HG02798 (cell line): ENCODE results near the gene FAM131B.

Experiments used
- ATAC-seq: cut with Tn5 transposase; IDR thresholded peaks from one replicate; pipeline ENCODE4 v1.9.1; 2021; ENCODE audit warnings: mild to moderate bottlenecking; ENCODE audit not compliant: unreplicated experiment, poor library complexity

Gene FAM131B

GRCh38 chr7:143329471-143330170, 32.9 kb downstream of the FAM131B start:
- ATAC-seq, result no peak

- ATAC-seq, result no peak
Measured at GRCh38 chr7:143327903-143328302, 34.6 kb downstream of the FAM131B start.

DNA sequence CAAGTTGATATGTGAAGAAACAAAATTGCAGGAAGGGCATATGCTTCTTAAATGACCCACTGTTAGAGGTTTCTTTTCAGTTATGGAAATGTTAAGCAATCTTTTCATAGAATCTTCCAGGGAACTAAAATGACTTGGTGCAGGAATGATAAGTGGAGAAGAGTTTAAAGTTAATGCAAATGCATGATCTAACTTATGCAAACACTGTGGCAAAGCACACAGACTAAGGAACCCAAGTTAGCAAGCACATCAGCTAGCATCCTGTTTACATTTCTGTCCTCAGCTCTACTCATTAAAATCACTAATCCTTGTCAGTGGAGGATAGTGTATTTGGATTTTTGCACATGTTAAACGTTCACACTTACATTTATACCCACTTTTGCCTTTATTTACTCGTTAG, 37.3 kb downstream of the FAM131B start:
- ATAC-seq, result peak; percentile 60

DNA sequence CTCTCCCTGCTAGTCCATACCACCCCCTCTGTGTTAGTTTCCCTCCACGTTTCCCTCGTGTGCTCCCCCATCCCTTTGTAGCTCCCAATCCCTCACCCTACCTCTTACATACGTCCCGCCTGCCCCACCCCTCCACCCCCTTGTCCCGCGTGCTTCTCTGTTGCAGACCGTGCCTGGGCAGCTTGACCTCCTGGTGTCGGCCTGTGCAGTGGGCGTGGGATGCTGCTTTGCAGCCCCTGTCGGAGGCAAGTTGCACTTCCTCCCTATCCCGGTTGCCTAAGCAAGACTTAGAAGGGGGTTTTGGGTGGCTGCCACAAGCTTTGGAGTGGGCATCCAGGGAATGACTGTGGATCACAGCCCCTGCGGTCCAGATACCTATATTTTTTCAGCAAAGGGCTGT, 38.9 kb downstream of the FAM131B start:
- no peak for ATAC-seq

- no peak for ATAC-seq
Measured at GRCh38 chr7:143322760-143323633, 39.5 kb downstream of the FAM131B start.

DNA sequence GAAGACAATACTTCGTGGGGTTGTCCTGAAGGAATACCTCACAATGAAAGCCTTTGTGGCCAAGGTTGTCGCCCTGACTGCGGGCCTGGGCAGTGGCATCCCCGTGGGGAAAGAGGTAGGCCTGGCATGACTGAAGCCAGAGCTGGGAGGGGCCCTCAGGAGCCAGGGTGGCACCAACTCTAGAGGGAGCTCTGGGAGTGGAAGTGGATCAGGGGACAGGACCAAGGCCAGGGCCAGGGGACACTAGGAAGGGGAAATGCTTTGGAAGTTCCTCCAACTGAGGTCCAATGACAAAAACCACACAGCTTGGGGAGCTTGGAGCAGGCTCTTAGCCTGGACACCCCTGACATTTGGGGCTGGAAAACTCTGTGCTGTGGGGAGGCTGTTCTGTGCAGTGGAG, 40.8 kb downstream of the FAM131B start:
- no peak for ATAC-seq

- ATAC-seq, result no peak
Measured at GRCh38 chr7:143321242-143321641, 41.3 kb downstream of the FAM131B start.

DNA sequence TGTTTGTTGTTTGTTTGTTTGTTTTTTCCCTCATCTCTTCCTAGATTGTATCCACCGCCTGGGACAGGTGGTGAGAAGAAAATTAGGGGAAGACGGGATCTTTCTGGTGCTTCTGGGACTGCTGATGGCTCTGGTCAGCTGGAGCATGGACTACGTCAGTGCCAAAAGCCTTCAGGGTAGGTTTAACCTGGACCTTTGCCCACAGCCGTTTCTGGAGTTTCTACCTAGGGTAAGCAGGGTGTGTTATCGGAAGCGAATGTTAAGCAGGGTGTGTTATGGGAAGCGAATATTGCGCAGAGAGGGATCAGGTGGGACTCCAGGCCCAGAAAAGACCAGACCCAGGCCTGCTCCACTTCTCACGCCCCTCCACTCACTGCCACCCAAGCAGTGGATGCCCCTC, 41.9 kb downstream of the FAM131B start:
- no peak for ATAC-seq

DNA sequence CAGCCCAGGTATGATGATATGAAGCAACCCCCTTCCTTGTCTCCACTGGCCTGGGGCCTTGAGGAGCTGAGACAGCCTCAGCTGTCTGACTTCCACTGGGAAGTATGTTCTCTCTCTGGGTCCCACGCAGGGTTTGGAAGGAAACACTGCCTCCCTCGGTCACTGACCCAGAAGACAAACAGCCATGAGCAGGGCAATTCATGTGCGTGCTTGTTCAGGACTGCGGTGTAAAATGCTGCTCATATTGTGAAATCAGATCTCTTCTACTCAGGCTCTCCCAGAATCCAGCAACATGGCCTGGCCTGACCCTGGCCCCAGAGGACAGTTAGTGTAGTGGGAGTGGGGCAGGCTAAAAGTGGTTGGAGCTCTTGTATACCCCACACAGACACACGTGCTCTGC, 43.9 kb downstream of the FAM131B start:
- ATAC-seq, result no peak

GRCh38 chr7:143316492-143316891, 46.0 kb downstream of the FAM131B start:
- no peak for ATAC-seq

- ATAC-seq, result no peak
Measured at GRCh38 chr7:143315776-143316175, 46.7 kb downstream of the FAM131B start, which contains the start of gene CLCN1. CLCN1 (plus strand) TSS chr7:143316111; CDS start chr7:143316213, 102 bp downstream.

- no peak for ATAC-seq
Measured at GRCh38 chr7:143314127-143314526, 48.4 kb downstream of the FAM131B start.

DNA sequence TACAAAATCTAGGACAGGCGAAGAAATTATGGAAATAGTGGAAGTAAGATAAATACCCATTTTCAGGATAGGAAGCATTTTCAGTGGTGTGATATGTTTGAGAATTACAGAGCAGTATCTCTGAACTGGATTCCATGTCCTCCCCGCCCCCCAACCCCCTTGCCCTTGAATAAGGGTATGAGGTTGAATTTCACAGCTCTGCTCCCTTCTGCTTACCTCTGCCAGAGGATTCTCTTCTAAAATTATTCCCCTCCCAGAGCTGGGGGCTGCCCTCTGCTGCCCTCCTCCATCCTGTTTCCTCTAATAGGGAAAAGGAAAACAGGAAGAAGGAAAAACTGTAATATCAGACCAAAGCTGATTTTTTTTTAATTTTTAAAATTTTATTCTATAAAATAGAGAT, 53.9 kb downstream of the FAM131B start:
- no peak for ATAC-seq

DNA sequence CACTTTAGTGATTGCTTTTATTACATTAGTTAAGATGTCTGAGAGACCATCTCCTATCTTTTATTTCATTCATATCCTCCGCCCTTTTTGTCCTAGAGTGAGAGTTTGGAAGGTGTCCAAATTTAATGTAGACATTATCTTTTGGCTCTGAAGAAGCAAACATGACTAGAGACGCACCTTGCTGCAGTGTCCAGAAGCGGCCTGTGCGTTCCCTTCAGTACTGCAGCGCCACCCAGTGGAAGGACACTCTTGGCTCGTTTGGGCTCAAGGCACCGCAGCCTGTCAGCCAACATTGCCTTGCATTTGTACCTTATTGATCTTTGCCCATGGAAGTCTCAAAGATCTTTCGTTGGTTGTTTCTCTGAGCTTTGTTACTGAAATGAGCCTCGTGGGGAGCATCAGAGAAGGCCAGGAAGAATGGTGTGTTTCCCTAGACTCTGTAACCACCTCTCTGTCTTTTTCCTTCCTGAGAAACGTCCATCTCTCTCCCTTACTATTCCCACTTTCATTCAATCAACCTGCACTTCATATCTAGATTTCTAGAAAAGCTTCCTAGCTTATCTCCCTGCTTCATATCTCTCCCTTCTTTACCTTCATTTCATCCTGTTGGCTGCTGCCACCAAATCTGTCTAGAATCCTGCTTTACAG, 57.0 kb downstream of the FAM131B start:
- ATAC-seq, result peak; percentile 37

- no peak for ATAC-seq
Measured at GRCh38 chr7:143304938-143305337, 57.6 kb downstream of the FAM131B start.

- no peak for ATAC-seq
Measured at GRCh38 chr7:143303733-143304132, 58.8 kb downstream of the FAM131B start.
